A549 (cell line): ENCODE results near the gene OPRM1. TPM values are rescaled to one million over a fixed set of nuclear protein-coding genes. Genes with fewer than 3 reads are reported as not detected.

ENCODE experiments used
- ATAC-seq, 2 experiments: fragments of 200-7000 bp in 1 of 2; fragments of >200 bp in 1 of 2; cut with Nextera tagmentation in 1 of 2; cut with Tn5 transposase in 1 of 2; 3 replicates each; pipeline versions ENCODE4 v1.8.0 to v1.9.1; 2018 to 2020; ENCODE audit warnings: mild to moderate bottlenecking in 1 of 2, moderate library complexity in 1 of 2
- CTCF ChIA-PET: fragments of 300-600 bp; sonication (Branson Sonifier 250); formaldehyde crosslinking; extraction: SDS; loops from one replicate; lab custom pipeline; 2021; ENCODE audit warnings: antibody characterized with exemption, inconsistent platforms; lab: Yijun Ruan, JAX
- POLR2A ChIA-PET: fragments of 350-600 bp; formaldehyde crosslinking; extraction: SDS; loops from one replicate; lab custom pipeline; 2021; ENCODE audit warnings: antibody characterized with exemption, inconsistent platforms; lab: Yijun Ruan, JAX
- DNase-seq, 2 experiments: peaks; one replicate each; pipeline versions ENCODE4 v3.0.0 to v3.0.0-alpha.2; 2011 to 2016; ENCODE audit warnings: low read depth in 1 of 2, low spot score in 1 of 2
- FAIRE-seq: peaks from 2 replicates; lab custom pipeline; 2011; peaks lifted over from hg19 to GRCh38; lab: Jason Lieb, UNC
- H3K27ac ChIP-seq, 2 experiments: fragments of >200 bp; sonication (Bioruptor Twin); formaldehyde crosslinking; 3 replicates each; pipeline ENCODE4 v1.5.1; 2016 to 2017
- H3K4me1 ChIP-seq: fragments of >200 bp; sonication (Bioruptor Twin); formaldehyde crosslinking; 3 replicates; pipeline ENCODE4 v1.6.1; 2016
- H3K4me2 ChIP-seq: fragments of >200 bp; sonication (Bioruptor Twin); formaldehyde crosslinking; 3 replicates; pipeline ENCODE4 v1.6.1; 2016
- H3K4me3 ChIP-seq: fragments of >200 bp; sonication (Bioruptor Twin); formaldehyde crosslinking; 3 replicates; pipeline ENCODE4 v1.5.1; 2016
- H3K9me3 ChIP-seq: fragments of >200 bp; sonication (Bioruptor Twin); formaldehyde crosslinking; 3 replicates; pipeline ENCODE4 v1.6.1; 2016
- ATOH8 ChIP-seq: fragments of 250-450 bp; sonication (Bioruptor Pico); IDR thresholded peaks from 2 replicates; pipeline ENCODE4 v1.5.0; 2020; ENCODE audit warnings: low read depth, mild to moderate bottlenecking, moderate library complexity
- CBX2 ChIP-seq: fragments of 200-600 bp; sonication (generic); IDR thresholded peaks from 2 replicates; pipeline ENCODE4 v1.6.1; 2016; ENCODE audit warnings: low read depth, mild to moderate bottlenecking, borderline replicate concordance
- CBX8 ChIP-seq: fragments of 200-600 bp; sonication (generic); IDR thresholded peaks from 2 replicates; pipeline ENCODE4 v1.6.1; 2016
- CHD2 ChIP-seq: fragments of 150-350 bp; IDR thresholded peaks from 2 replicates; pipeline ENCODE4 v1.6.1; 2014; ENCODE audit warnings: low read length; ENCODE audit not compliant: partially characterized antibody
- EHF ChIP-seq: fragments of 250-450 bp; sonication (Bioruptor Pico); IDR thresholded peaks from 2 replicates; pipeline ENCODE4 v1.5.0; 2020; ENCODE audit warnings: mild to moderate bottlenecking
- ELK1 ChIP-seq: fragments of 150-350 bp; IDR thresholded peaks from 2 replicates; pipeline ENCODE4 v1.6.1; 2014; ENCODE audit warnings: low read depth, mild to moderate bottlenecking, low read length
- FOSB ChIP-seq: fragments of 250-450 bp; sonication (Bioruptor Pico); IDR thresholded peaks from 2 replicates; pipeline ENCODE4 v1.5.0; 2020; ENCODE audit warnings: mild to moderate bottlenecking, moderate library complexity
- HDAC2 ChIP-seq: fragments of 200-600 bp; sonication (generic); IDR thresholded peaks from 2 replicates; pipeline ENCODE4 v1.6.1; 2016
- HES2 ChIP-seq: fragments of >200 bp; sonication (Bioruptor Twin); formaldehyde crosslinking; IDR thresholded peaks from 2 replicates; pipeline ENCODE4 v1.6.1; 2016
- HOXA7 ChIP-seq: fragments of 250-450 bp; sonication (Bioruptor Pico); IDR thresholded peaks from 2 replicates; pipeline ENCODE4 v1.5.0; 2020; ENCODE audit warnings: mild to moderate bottlenecking, moderate library complexity
- HOXB5 ChIP-seq: fragments of 250-450 bp; sonication (Bioruptor Pico); IDR thresholded peaks from 2 replicates; pipeline ENCODE4 v1.5.0; 2020; ENCODE audit warnings: mild to moderate bottlenecking, moderate library complexity
- JUNB ChIP-seq: fragments of >200 bp; sonication (Bioruptor Twin); formaldehyde crosslinking; IDR thresholded peaks from 2 replicates; pipeline ENCODE4 v1.6.1; 2016
- NFE2L2 ChIP-seq: fragments of 150-350 bp; conservative IDR thresholded peaks from 2 replicates; pipeline ENCODE4 v1.6.1; 2014; ENCODE audit warnings: low read length
- NPAS2 ChIP-seq: fragments of 250-450 bp; sonication (Bioruptor Pico); IDR thresholded peaks from 2 replicates; pipeline ENCODE4 v1.8.0; 2022; ENCODE audit warnings: mild to moderate bottlenecking, moderate library complexity, borderline replicate concordance
- PHF8 ChIP-seq: fragments of 200-600 bp; sonication (generic); IDR thresholded peaks from 2 replicates; pipeline ENCODE4 v1.6.1; 2016; ENCODE audit warnings: low read depth, mild to moderate bottlenecking, antibody characterized with exemption, moderate library complexity, borderline replicate concordance
- POLR2AphosphoS2 ChIP-seq: conservative IDR thresholded peaks from 2 replicates; pipeline ENCODE4 v1.6.1; 2012; ENCODE audit warnings: low read length, improper control_type of control experiment, inconsistent platforms
- RAD21 ChIP-seq, 2 experiments: fragments of >200 bp in 1 of 2; sonication (Bioruptor Twin) in 1 of 2; formaldehyde crosslinking in 1 of 2; IDR thresholded peaks in 1 of 2; conservative IDR thresholded peaks in 1 of 2; 2 replicates in 1 of 2; 3 replicates in 1 of 2; pipeline ENCODE4 v1.6.1; 2012 to 2018; ENCODE audit warnings: inconsistent platforms in 1 of 2
- RFX5 ChIP-seq: fragments of 450-650 bp; IDR thresholded peaks from 2 replicates; pipeline ENCODE4 v1.7.1; 2014; ENCODE audit warnings: antibody characterized with exemption, mild to moderate bottlenecking, moderate library complexity
- RNF2 ChIP-seq: fragments of 200-600 bp; sonication (generic); IDR thresholded peaks from 2 replicates; pipeline ENCODE4 v1.6.1; 2016; ENCODE audit warnings: low read depth, mild to moderate bottlenecking, antibody characterized with exemption, moderate library complexity, borderline replicate concordance
- SREBF2 ChIP-seq: fragments of 450-650 bp; IDR thresholded peaks from 2 replicates; pipeline ENCODE4 v1.6.1; 2014; ENCODE audit warnings: mild to moderate bottlenecking, moderate library complexity
- TFCP2L1 ChIP-seq: fragments of 250-450 bp; sonication (Bioruptor Pico); IDR thresholded peaks from 2 replicates; pipeline ENCODE4 v1.5.0; 2021; ENCODE audit warnings: mild to moderate bottlenecking
- TP53 ChIP-seq: fragments of 250-450 bp; sonication (Bioruptor Pico); IDR thresholded peaks from 2 replicates; pipeline ENCODE4 v1.5.0; 2021; ENCODE audit warnings: mild to moderate bottlenecking, moderate library complexity
- ZC3H11A ChIP-seq: fragments of 450-650 bp; IDR thresholded peaks from 2 replicates; pipeline ENCODE4 v1.6.1; 2014; ENCODE audit warnings: antibody characterized with exemption, mild to moderate bottlenecking
- ZFP36 ChIP-seq: fragments of 450-650 bp; IDR thresholded peaks from 2 replicates; pipeline ENCODE4 v1.6.1; 2014; ENCODE audit warnings: borderline replicate concordance; ENCODE audit not compliant: partially characterized antibody
- WGBS: methylation state at CpG from one replicate; pipeline ENCODE4 v1.1.6; 2017; ENCODE audit errors: missing lambda C conversion rate; 5-methylcytosine and 5-hydroxymethylcytosine counted together
- polyA plus RNA-seq, 4 experiments: library from polyadenylated mRNA; depleted of rRNA in 3 of 4; stranded (reverse); fragments of >200 nt; fragmentation: RNase III in 1 of 4; extraction: RNeasy Plus Mini Kit Qiagen cat#74134 plus additional on column Dnase treatment in 1 of 4; gene quantifications; 2 replicates in 3 of 4; 3 replicates in 1 of 4; pipeline ENCODE4 v1.2.3, GENCODE V29; 2011 to 2017
- TF ChIP-seq, protein P1 (sequence below): fragments of >200 bp; sonication (Bioruptor Twin); formaldehyde crosslinking; IDR thresholded peaks from 3 replicates; pipeline ENCODE4 v1.5.1; 2016
- TF ChIP-seq, protein P2 (sequence below): fragments of >200 bp; sonication (Bioruptor Twin); formaldehyde crosslinking; IDR thresholded peaks from 3 replicates; pipeline ENCODE4 v1.6.1; 2016

The OPRM1 gene
- polyA plus RNA-seq, 2 of the 4 experiments (the other 2 are of a cell fraction) = not detected

DNA sequence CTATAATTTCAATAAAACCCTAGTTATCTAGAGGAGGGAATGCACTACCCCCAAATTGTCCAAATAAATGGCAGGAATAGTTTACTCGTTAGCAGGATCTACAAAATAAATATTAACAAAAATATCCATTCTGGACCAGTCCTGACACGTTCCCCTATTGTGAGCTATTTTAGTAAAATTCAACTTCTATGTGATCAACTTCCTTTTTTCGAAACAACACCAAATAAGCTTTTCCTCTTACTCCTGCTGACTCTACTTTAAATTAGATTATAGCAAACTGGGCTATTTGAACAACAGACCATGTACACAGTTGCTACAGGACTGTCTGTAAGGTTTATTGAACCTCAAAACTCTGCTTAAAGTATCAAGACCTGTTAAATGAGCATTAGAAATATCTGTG, 163.3 kb downstream of the OPRM1 start:
- ATAC-seq (no peak), FAIRE-seq (no peak), DNase-seq (no peak)
- ChIA-PET CTCF (no interaction called here), POLR2A (no interaction called here)
- no peak overlapping the region for H3K27ac ChIP-seq
- no peak overlapping the region for H3K4me2 ChIP-seq
- no peaks in the 10 kb centered on the region for H3K4me1 ChIP-seq
- TF ChIP-seq CBX2 (no peak), PHF8 (no peak), POLR2AphosphoS2 (no peak), ATOH8 (CRISPR knock-in tag) (no peak), RAD21 (conservative IDR thresholded peaks at IDR 0.05 in 1 of 2, IDR thresholded peaks at IDR 0.05 in 1 of 2) (no peak), NFE2L2 (no peak), FOSB (CRISPR knock-in tag) (no peak), SREBF2 (no peak), ZFP36 (no peak), HES2 (no peak), JUNB (no peak), CBX8 (no peak), CHD2 (no peak), HDAC2 (no peak), ZC3H11A (no peak), EHF (CRISPR knock-in tag) (no peak)
- TF ChIP-seq, protein P1, sequence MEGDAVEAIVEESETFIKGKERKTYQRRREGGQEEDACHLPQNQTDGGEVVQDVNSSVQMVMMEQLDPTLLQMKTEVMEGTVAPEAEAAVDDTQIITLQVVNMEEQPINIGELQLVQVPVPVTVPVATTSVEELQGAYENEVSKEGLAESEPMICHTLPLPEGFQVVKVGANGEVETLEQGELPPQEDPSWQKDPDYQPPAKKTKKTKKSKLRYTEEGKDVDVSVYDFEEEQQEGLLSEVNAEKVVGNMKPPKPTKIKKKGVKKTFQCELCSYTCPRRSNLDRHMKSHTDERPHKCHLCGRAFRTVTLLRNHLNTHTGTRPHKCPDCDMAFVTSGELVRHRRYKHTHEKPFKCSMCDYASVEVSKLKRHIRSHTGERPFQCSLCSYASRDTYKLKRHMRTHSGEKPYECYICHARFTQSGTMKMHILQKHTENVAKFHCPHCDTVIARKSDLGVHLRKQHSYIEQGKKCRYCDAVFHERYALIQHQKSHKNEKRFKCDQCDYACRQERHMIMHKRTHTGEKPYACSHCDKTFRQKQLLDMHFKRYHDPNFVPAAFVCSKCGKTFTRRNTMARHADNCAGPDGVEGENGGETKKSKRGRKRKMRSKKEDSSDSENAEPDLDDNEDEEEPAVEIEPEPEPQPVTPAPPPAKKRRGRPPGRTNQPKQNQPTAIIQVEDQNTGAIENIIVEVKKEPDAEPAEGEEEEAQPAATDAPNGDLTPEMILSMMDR = no peak
- WGBS = 25% methylated on average over 3 of the region's 3 CpGs
- H3K9me3 ChIP-seq = no peaks in the 10 kb centered on the region
- no peak overlapping the region for H3K4me3 ChIP-seq

GRCh38 chr6:154202958-154203357, 163.9 kb downstream of the OPRM1 start:
- H3K9me3 ChIP-seq = no peaks in the 10 kb centered on the region
- DNase-seq = no peak
- CTCF ChIA-PET = no interaction called here
- ATAC-seq = no peak
- 33% methylated on average over 6 of the region's 6 CpGs for WGBS
- POLR2A ChIA-PET = no interaction called here
- no peak overlapping the region for H3K4me3 ChIP-seq
- no peak for FAIRE-seq
- H3K27ac ChIP-seq = no peak overlapping the region
- H3K4me1 ChIP-seq = no peaks in the 10 kb centered on the region
- no peak overlapping the region for H3K4me2 ChIP-seq
- no peak for TF ChIP-seq EHF (CRISPR knock-in tag)
- no peak for TF ChIP-seq RNF2
- TF ChIP-seq, protein P2, sequence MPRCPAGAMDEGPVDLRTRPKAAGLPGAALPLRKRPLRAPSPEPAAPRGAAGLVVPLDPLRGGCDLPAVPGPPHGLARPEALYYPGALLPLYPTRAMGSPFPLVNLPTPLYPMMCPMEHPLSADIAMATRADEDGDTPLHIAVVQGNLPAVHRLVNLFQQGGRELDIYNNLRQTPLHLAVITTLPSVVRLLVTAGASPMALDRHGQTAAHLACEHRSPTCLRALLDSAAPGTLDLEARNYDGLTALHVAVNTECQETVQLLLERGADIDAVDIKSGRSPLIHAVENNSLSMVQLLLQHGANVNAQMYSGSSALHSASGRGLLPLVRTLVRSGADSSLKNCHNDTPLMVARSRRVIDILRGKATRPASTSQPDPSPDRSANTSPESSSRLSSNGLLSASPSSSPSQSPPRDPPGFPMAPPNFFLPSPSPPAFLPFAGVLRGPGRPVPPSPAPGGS = no peak
- no peak for TF ChIP-seq JUNB
- no peak for TF ChIP-seq HOXB5
- no peak for TF ChIP-seq TFCP2L1 (CRISPR knock-in tag)
- TF ChIP-seq, all 56 proteins: peak for 0

DNA sequence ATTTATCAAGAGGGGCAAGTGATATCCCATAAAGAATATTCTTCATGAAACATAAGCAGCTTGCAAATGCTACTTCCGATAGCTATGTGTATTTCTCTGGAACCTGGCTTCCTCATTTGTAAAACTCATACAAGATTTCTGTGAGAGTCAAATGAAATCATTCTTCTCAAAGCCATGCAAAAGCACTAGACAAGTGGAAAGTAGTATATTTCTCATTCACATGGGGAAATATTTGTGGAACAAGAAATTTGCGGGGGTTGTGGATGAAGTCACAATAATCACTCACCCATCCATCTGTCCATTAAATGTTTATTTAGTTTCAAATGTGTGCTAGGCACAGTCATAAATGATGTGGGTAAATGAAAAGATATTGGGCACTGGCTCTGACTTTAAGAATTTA, 167.1 kb downstream of the OPRM1 start:
- TF ChIP-seq ELK1 = no peak
- TF ChIP-seq TP53 (CRISPR knock-in tag) = no peak
- TF ChIP-seq RFX5 = no peak
- TF ChIP-seq HOXA7 (CRISPR knock-in tag) = no peak
- TF ChIP-seq TFCP2L1 (CRISPR knock-in tag) = no peak
- TF ChIP-seq NPAS2 (CRISPR knock-in tag) = no peak
- Histone ChIP-seq H3K4me2 (no peak overlapping the region), H3K4me1 (no peaks in the 10 kb centered on the region), H3K27ac (no peak overlapping the region), H3K4me3 (no peak overlapping the region), H3K9me3 (no peaks in the 10 kb centered on the region)
- ATAC-seq (no peak), FAIRE-seq (no peak), DNase-seq (no peak)
- CTCF ChIA-PET = no interaction called here
- POLR2A ChIA-PET = no interaction called here
- WGBS = 75% methylated on average over 2 of the region's 2 CpGs
